ENCODE measurements around the gene AACS.
"Not testable (repeated sequence)": the region's sequence is repeated elsewhere in the genome, so short reads cannot be mapped to it uniquely, and the experiment has no call there.

AACS gene

GRCh38 chr12:125028106-125028505 is 37.1 kb upstream of the AACS start:
- Histone ChIP-seq H3K4me3 (ENCODE audit: low read length in 2 of 2) (no peak overlapping the region), H3K9ac (ENCODE audit: low read depth in 1 of 2, low read length in 2 of 2) (no peak overlapping the region), H3K27ac (ENCODE audit: low read depth in 2 of 2, low read length in 2 of 2) (no peak overlapping the region), H3K27me3 (ENCODE audit: control insufficient read depth in 2 of 2, insufficient read depth in 2 of 2, low read length in 2 of 2) (no peaks in the 10 kb centered on the region), H3K36me3 (ENCODE audit: control insufficient read depth in 2 of 2, insufficient read depth in 2 of 2, low read length in 2 of 2) (peaks cover 2 to 10% of the 10 kb centered on the region in 2 donors), H3K9me3 (ENCODE audit: control insufficient read depth in 2 of 2, low read length in 2 of 2) (no peaks in the 10 kb centered on the region), H3K4me1 (ENCODE audit: control insufficient read depth in 2 of 2, insufficient read depth in 2 of 2, low read length in 2 of 2) (no peaks in the 10 kb centered on the region)

- Histone ChIP-seq H3K27me3 (ENCODE audit: control insufficient read depth in 2 of 2, insufficient read depth in 2 of 2, low read length in 2 of 2) (no peaks in the 10 kb centered on the region), H3K36me3 (ENCODE audit: control insufficient read depth in 2 of 2, insufficient read depth in 2 of 2, low read length in 2 of 2) (peaks cover 0 to 5% of the 10 kb centered on the region in 2 donors), H3K4me3 (ENCODE audit: low read length in 2 of 2) (no peak overlapping the region), H3K27ac (ENCODE audit: low read depth in 2 of 2, low read length in 2 of 2) (no peak overlapping the region), H3K9ac (ENCODE audit: low read depth in 1 of 2, low read length in 2 of 2) (no peak overlapping the region), H3K4me1 (ENCODE audit: control insufficient read depth in 2 of 2, insufficient read depth in 2 of 2, low read length in 2 of 2) (no peaks in the 10 kb centered on the region), H3K9me3 (ENCODE audit: control insufficient read depth in 2 of 2, low read length in 2 of 2) (no peaks in the 10 kb centered on the region)
These were observed 35.4 kb upstream of the AACS start for GRCh38 chr12:125029761-125030358.

GRCh38 chr12:125031471-125031870 is 33.8 kb upstream of the AACS start:
- H3K27me3 ChIP-seq (ENCODE audit: control insufficient read depth in 2 of 2, insufficient read depth in 2 of 2, low read length in 2 of 2), result not testable (repeated sequence)

GRCh38 chr12:125032466-125033152 is 32.6 kb upstream of the AACS start:
- H3K36me3 ChIP-seq (ENCODE audit: control insufficient read depth in 2 of 2, insufficient read depth in 2 of 2, low read length in 2 of 2), result no peaks in the 10 kb centered on the region
- no peaks in the 10 kb centered on the region for H3K27me3 ChIP-seq (ENCODE audit: control insufficient read depth in 2 of 2, insufficient read depth in 2 of 2, low read length in 2 of 2)
- H3K9ac ChIP-seq (ENCODE audit: low read depth in 1 of 2, low read length in 2 of 2), result no peak overlapping the region
- no peak overlapping the region for H3K4me3 ChIP-seq (ENCODE audit: low read length in 2 of 2)
- no peaks in the 10 kb centered on the region for H3K9me3 ChIP-seq (ENCODE audit: control insufficient read depth in 2 of 2, low read length in 2 of 2)
- H3K27ac ChIP-seq (ENCODE audit: low read depth in 2 of 2, low read length in 2 of 2), result no peak overlapping the region
- H3K4me1 ChIP-seq (ENCODE audit: control insufficient read depth in 2 of 2, insufficient read depth in 2 of 2, low read length in 2 of 2), result no peaks in the 10 kb centered on the region

More at GRCh38 chr12:125031471-125031870, 33.8 kb upstream of the AACS start:
- not testable (repeated sequence) for H3K36me3 ChIP-seq (ENCODE audit: control insufficient read depth in 2 of 2, insufficient read depth in 2 of 2, low read length in 2 of 2); H3K4me1 ChIP-seq (ENCODE audit: control insufficient read depth in 2 of 2, insufficient read depth in 2 of 2, low read length in 2 of 2); H3K9me3 ChIP-seq (ENCODE audit: control insufficient read depth in 2 of 2, low read length in 2 of 2); H3K4me3 ChIP-seq (ENCODE audit: low read length in 2 of 2); H3K9ac ChIP-seq (ENCODE audit: low read depth in 1 of 2, low read length in 2 of 2); H3K27ac ChIP-seq (ENCODE audit: low read depth in 2 of 2, low read length in 2 of 2)

- Histone ChIP-seq H3K27ac (ENCODE audit: low read depth in 2 of 2, low read length in 2 of 2) (no peak overlapping the region), H3K4me1 (ENCODE audit: control insufficient read depth in 2 of 2, insufficient read depth in 2 of 2, low read length in 2 of 2) (no peaks in the 10 kb centered on the region), H3K27me3 (ENCODE audit: control insufficient read depth in 2 of 2, insufficient read depth in 2 of 2, low read length in 2 of 2) (no peaks in the 10 kb centered on the region), H3K36me3 (ENCODE audit: control insufficient read depth in 2 of 2, insufficient read depth in 2 of 2, low read length in 2 of 2) (no peaks in the 10 kb centered on the region), H3K9ac (ENCODE audit: low read depth in 1 of 2, low read length in 2 of 2) (no peak overlapping the region), H3K4me3 (ENCODE audit: low read length in 2 of 2) (no peak overlapping the region), H3K9me3 (ENCODE audit: control insufficient read depth in 2 of 2, low read length in 2 of 2) (no peaks in the 10 kb centered on the region)
These were observed 31.9 kb upstream of the AACS start for GRCh38 chr12:125033288-125033687.

GRCh38 chr12:125038976-125039625 is 26.1 kb upstream of the AACS start:
- Histone ChIP-seq H3K36me3 (ENCODE audit: control insufficient read depth in 2 of 2, insufficient read depth in 2 of 2, low read length in 2 of 2) (no peaks in the 10 kb centered on the region), H3K27ac (ENCODE audit: low read depth in 2 of 2, low read length in 2 of 2) (no peak overlapping the region), H3K9ac (ENCODE audit: low read depth in 1 of 2, low read length in 2 of 2) (no peak overlapping the region), H3K27me3 (ENCODE audit: control insufficient read depth in 2 of 2, insufficient read depth in 2 of 2, low read length in 2 of 2) (no peaks in the 10 kb centered on the region), H3K4me3 (ENCODE audit: low read length in 2 of 2) (no peak overlapping the region), H3K9me3 (ENCODE audit: control insufficient read depth in 2 of 2, low read length in 2 of 2) (no peaks in the 10 kb centered on the region), H3K4me1 (ENCODE audit: control insufficient read depth in 2 of 2, insufficient read depth in 2 of 2, low read length in 2 of 2) (no peaks in the 10 kb centered on the region)

GRCh38 chr12:125049093-125049458 is 16.2 kb upstream of the AACS start:
- peak overlapping the region; percentile 73 to 87 for H3K4me3 ChIP-seq (ENCODE audit: low read length in 2 of 2)
- no peaks in the 10 kb centered on the region for H3K27me3 ChIP-seq (ENCODE audit: control insufficient read depth in 2 of 2, insufficient read depth in 2 of 2, low read length in 2 of 2)
- H3K9ac ChIP-seq (ENCODE audit: low read depth in 1 of 2, low read length in 2 of 2), result peak overlapping the region; percentile 60 to 63
- no peaks in the 10 kb centered on the region for H3K36me3 ChIP-seq (ENCODE audit: control insufficient read depth in 2 of 2, insufficient read depth in 2 of 2, low read length in 2 of 2)
- no peaks in the 10 kb centered on the region for H3K4me1 ChIP-seq (ENCODE audit: control insufficient read depth in 2 of 2, insufficient read depth in 2 of 2, low read length in 2 of 2)
- H3K9me3 ChIP-seq (ENCODE audit: control insufficient read depth in 2 of 2, low read length in 2 of 2), result no peaks in the 10 kb centered on the region
- peak overlapping the region in 1 of 2 donors; percentile 27 for H3K27ac ChIP-seq (ENCODE audit: low read depth in 2 of 2, low read length in 2 of 2)

GRCh38 chr12:125050446-125050845 is 14.8 kb upstream of the AACS start:
- no peaks in the 10 kb centered on the region for H3K27me3 ChIP-seq (ENCODE audit: control insufficient read depth in 2 of 2, insufficient read depth in 2 of 2, low read length in 2 of 2)
- no peaks in the 10 kb centered on the region for H3K9me3 ChIP-seq (ENCODE audit: control insufficient read depth in 2 of 2, low read length in 2 of 2)
- H3K4me1 ChIP-seq (ENCODE audit: control insufficient read depth in 2 of 2, insufficient read depth in 2 of 2, low read length in 2 of 2), result no peaks in the 10 kb centered on the region
- H3K4me3 ChIP-seq (ENCODE audit: low read length in 2 of 2), result no peak overlapping the region
- no peaks in the 10 kb centered on the region for H3K36me3 ChIP-seq (ENCODE audit: control insufficient read depth in 2 of 2, insufficient read depth in 2 of 2, low read length in 2 of 2)
- no peak overlapping the region for H3K9ac ChIP-seq (ENCODE audit: low read depth in 1 of 2, low read length in 2 of 2)
- no peak overlapping the region for H3K27ac ChIP-seq (ENCODE audit: low read depth in 2 of 2, low read length in 2 of 2)

- Histone ChIP-seq H3K27me3 (ENCODE audit: control insufficient read depth in 2 of 2, insufficient read depth in 2 of 2, low read length in 2 of 2) (no peaks in the 10 kb centered on the region), H3K9ac (ENCODE audit: low read depth in 1 of 2, low read length in 2 of 2) (no peak overlapping the region), H3K27ac (ENCODE audit: low read depth in 2 of 2, low read length in 2 of 2) (no peak overlapping the region), H3K4me3 (ENCODE audit: low read length in 2 of 2) (no peak overlapping the region), H3K36me3 (ENCODE audit: control insufficient read depth in 2 of 2, insufficient read depth in 2 of 2, low read length in 2 of 2) (no peaks in the 10 kb centered on the region), H3K9me3 (ENCODE audit: control insufficient read depth in 2 of 2, low read length in 2 of 2) (no peaks in the 10 kb centered on the region), H3K4me1 (ENCODE audit: control insufficient read depth in 2 of 2, insufficient read depth in 2 of 2, low read length in 2 of 2) (no peaks in the 10 kb centered on the region)
These were observed 14.4 kb upstream of the AACS start for GRCh38 chr12:125050868-125051267.

- Histone ChIP-seq H3K27me3 (ENCODE audit: control insufficient read depth in 2 of 2, insufficient read depth in 2 of 2, low read length in 2 of 2) (no peaks in the 10 kb centered on the region), H3K36me3 (ENCODE audit: control insufficient read depth in 2 of 2, insufficient read depth in 2 of 2, low read length in 2 of 2) (no peaks in the 10 kb centered on the region), H3K27ac (ENCODE audit: low read depth in 2 of 2, low read length in 2 of 2) (no peak overlapping the region), H3K9me3 (ENCODE audit: control insufficient read depth in 2 of 2, low read length in 2 of 2) (no peaks in the 10 kb centered on the region), H3K4me3 (ENCODE audit: low read length in 2 of 2) (no peak overlapping the region), H3K9ac (ENCODE audit: low read depth in 1 of 2, low read length in 2 of 2) (no peak overlapping the region), H3K4me1 (ENCODE audit: control insufficient read depth in 2 of 2, insufficient read depth in 2 of 2, low read length in 2 of 2) (no peaks in the 10 kb centered on the region)
These were observed 11.4 kb upstream of the AACS start for GRCh38 chr12:125053821-125054220.

Measured in mucosa of rectum (tissue), 2 donors.